DMS79 (cell line): ENCODE data around the gene TCF12.
"Not testable (repeated sequence)": the region's sequence is repeated elsewhere in the genome, so short reads cannot be mapped to it uniquely, and the experiment has no call there.

Experiments used
- DNase-seq: peaks from one replicate; lab custom pipeline; 2025; lab: John Stamatoyannopoulos, UW

Gene TCF12

DNA sequence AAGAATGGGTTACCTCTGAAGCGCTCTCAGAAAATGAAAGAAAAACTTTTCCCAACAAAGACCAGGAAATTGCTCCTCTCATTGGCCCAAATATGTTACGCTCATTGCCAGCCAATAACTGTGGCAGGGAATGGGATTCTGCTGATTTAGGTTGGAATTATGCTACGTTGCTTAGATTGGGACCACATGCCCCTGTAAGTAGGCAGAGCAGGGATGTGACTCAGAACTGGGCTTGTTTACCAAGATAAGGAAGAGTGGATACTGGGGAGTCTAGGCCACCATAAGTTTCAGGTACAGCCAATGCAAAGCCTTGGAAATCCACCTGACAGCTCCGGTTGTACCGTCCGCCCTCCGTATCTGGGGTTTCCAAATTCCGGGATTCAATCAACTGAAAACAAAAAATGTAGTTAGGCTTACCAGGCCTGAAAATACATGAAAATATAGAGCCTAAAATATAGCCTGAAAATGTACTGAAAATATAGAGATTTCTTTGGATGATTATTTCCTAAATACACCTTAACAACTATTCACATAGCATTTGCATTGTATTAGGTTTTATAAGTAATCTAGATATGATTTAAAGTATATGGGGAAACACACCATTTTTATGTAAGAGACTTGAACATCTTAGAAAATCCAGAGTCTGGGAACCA, 1.5 kb upstream of the TCF12 start:
- no peak for DNase-seq

DNA sequence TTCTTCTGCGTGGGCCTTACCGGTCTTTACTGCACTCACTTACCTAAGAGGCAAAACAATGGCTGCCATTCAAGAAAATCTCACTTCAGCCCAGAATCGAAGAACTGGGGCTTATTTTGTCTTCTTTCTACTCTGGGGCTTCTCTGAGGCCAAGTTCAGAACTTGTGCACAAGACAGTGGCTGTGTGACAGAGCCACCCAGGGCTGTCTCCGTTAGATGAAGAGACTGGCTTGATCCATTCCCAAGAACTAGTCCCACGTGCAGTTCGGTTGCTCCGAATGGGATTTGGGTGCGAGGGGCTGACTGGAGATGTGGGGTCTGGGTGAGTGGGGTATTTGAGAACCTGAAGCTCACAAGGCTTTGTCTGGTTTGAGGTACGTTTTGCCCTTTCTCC, 795 bp upstream of the TCF12 start:
- no peak for DNase-seq

DNA sequence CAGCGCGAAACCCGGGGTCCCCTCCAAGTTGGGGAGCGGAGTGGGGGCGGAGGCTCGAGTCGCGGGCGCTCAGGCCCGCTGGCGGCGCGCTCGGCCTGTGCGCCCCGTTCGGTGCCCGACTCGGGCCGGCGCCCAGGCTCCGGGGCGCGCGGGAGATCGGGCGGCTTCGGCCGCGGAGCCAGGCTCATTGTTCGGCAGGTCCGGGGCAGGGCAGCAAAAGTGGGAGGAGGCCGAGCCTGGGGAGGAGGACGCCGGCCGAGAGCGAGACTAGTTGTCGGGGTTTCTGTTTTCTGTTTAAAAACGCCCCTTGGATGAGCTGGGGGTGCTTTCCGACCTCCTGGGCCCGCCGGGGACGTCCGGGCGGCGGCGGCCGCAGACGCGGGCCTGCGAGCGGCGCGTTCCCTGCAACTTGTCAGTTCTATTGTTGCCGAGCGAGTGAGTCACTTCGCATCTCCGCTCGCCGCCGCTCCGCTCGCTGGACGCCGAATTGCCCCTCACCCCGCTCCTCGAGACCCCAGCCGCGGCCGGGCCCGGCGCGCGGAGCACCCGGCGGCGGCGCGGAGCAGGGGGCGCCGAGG, 676 bp downstream of the TCF12 start:
- no peak for DNase-seq

DNA sequence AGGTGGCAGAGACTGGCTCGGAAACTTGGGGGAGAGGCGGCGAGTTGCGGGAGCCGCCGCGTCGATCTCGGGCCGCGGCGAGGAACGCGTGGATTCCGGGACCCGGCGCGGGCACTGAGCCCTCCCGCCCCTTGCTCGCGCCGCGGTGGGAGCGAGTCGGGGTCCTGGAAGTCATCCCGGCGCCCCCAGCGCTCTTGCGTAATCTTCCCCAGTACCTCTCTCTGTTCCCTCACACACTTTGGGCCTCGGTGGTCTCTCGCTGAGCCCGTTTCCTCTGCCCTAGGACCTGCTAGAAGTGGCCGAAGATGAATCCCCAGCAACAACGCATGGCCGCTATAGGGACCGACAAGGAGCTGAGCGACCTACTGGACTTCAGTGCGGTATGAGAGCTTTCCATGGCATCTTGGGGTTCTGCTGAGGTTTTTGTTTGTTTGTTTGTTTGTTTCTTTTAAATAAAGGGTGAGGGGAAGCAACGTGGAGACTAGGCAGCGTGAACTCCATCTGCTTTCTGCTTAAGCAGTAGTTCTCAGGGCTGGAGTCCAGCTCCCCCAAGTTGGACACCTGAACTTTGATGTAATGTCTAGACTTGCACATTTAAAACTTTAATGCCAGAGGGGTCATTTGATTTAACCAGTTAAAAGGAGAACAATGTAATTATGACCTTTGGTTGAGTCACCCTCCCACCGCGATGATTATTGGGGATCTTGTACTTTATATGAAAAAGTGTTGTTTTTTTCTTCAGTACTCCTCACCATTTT, 1.3 kb downstream of the TCF12 start:
- DNase-seq, result no peak

DNA sequence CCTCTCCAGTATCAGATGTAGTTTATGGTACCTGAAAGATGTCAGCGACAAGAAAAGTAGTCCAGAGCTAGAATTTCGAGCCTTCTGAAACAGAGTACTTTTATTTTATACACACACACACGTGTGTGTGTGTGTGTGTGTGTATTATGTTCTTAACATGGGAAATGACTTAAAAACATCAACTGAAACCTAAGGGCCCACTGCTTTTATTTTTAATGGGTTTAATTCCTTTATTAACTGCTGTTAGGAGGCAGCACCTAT, 1.9 kb downstream of the TCF12 start:
- no peak for DNase-seq

DNA sequence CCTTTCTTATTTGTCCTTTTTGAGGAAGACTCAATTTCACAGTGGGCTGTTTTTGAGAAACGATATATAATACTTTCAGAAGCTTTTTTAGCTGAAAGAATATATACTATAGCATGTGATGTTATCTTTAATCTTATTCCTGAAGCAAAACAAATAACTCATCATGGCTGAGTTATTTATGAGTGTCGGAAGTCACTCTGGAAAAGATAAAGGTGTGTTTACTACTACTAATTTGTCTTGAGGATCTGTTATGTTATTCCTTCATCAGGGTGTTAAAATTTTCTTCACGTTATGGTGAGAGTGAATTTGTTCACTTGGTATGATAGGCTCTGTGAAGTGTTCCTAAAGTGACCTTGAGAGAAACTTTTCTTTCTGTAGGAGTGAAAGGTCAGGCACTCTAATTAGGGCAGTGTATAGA, 4.7 kb downstream of the TCF12 start:
- DNase-seq, result no peak

DNA sequence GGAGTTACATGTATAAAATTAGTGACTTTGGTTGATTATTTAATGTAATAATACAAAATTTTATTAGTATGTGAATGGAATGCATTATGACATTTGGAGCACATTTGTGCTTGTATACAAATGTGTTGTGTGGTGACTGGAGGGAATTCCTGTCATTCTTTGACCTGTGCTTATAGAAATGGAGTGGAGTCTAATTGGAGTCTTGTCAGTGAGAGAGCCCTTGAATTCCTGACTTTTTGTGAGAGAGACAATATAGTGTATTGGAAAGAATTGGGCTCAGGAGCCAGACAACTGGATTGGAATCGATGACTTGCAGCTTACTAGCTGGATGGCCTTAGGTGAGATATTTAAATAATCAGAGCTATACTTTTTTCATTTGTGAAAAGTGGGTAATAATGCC, 9.4 kb downstream of the TCF12 start:
- DNase-seq, result no peak

DNA sequence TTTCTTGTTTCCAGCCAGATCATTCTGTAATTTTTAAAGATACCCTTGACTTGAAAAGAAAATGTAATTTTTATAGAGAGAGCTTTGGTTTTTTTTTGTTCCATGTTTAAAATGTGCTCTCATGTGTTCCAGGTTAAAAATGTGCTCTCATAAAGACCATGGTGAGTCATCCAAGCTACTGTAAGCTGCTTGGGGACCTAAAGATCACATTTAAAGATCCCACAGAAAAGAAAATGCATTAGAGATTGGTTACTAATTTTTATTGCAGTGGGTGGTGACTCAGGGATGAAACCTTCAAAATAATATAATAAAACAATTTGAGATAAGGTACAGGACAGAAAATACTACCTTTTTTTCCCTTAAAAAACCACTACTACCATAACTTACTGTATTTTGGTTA, 11.0 kb downstream of the TCF12 start:
- no peak for DNase-seq

DNA sequence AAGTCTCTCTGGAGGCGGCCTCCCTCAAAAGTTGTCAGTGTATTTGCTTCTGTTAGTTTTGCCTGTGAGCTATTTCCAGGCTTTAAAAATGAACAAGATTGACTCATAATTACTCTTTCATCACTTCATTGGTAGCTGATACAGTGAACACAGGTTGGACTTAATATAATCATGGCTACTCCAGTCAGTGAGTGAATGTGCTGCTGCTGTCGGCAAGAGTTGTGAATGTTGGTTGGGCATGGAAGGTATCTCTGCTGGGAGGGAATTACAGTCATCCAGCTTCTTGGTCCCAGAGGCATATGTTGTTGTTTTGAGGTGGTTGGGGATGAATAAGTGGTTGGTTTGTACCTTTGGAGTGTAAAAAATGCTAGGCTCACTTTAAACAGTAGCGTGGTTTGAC, 11.5 kb downstream of the TCF12 start:
- no peak for DNase-seq

DNA sequence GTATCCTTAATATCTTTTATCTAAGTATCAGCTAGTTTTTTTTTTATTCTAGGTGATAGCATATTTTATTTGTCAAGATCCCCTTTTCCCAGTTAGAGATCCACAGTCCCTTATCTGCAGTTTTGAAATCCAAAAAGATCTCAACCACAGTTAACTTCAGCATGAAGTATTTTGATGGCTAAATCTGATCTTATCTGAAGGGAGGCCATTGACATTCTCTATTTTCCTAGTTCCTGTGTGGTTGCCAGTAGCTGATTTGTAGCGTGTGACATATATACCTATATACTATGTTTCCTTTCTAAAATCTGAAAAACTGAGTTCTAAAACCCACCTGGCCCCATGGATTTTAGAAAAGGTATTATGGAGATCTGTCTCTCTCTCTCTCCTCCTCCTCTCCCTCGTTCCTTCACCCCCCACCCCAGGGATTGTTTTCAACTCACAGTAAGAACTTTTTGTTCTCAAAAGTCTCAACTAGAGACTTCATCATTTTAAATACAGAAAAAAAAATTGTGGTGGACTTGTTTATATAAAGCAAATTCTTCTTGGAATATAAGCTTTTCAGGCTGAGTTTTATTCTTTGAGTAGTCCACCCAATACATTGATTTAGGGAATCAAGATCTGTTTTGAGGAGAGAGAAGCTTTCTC, 12.3 kb downstream of the TCF12 start:
- no peak for DNase-seq

DNA sequence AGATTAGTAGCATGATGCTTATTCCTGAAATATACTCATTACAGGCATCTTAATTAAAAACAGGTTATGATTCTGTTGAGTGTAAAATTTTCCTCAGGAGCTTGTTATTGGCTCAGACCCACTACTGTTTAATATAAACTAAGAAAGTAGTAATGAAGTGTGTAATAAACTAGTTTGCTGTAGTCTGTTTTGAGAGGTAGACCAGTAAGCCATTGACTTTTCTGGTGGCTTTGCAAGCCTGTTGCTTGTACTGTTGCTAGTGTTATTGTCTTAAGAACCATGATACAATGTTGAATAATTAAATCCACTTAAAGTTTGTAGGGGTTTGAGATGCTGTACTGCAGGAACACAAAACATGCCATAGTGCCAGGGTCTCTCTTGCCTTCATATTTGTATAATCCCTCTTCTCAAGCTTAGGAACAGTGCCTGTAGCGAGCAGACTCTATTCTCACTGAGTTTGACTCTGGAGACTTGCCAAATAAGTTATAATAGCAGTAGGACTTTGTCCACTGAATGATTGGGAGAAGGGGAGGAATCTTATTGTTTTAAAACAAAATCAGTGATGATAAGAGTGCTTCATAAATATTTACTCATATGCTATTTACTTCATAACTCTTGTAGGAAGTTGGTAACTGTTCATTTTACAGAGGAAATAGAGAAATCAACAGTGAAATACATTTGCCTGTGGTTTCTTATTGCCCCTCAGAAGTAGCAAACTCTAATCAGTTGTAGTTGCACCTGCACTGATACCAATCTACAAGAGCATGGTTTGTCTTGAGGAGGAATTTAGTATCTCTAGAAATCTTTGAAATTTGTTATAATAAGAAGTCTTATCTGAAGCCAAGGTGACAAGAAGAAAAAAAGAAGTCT, 13.4 kb downstream of the TCF12 start:
- DNase-seq, result no peak

DNA sequence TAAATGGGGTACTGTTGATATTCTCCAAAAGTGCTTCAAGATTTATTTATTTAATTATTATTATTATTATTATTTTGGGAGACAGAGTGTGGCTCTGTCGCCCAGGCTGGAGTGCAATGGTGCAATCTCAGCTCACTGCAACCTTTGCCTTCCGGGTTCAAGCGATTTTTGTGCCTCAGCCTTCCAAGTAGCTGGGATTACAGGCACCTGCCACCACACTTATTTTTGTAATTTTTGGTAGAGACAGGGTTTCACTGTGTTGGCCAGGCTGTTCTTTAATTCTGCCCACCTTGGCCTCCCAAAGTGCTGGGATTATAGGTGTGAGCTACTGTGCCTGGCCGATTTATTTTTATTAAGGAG, 14.0 kb downstream of the TCF12 start:
- DNase-seq, result not testable (repeated sequence)

DNA sequence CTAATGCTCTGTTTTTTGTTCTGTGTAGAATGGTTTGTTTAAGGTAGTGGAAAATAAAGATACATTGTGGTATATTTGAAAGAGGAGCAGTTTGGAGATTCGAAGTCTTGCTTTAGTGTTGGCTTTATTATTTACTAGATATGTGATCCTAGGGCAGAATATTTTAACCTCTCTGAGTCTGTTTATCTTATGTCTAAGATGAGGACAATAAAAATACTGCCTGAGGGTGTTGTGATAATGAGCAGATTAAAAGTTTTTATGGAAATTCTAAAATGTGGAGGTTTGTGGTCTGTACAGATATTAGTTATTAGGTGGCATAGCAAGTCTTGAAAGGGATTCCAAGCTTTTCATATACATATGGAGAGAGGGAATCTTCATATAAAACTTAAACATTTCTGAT, 15.0 kb downstream of the TCF12 start:
- DNase-seq, result no peak

DNA sequence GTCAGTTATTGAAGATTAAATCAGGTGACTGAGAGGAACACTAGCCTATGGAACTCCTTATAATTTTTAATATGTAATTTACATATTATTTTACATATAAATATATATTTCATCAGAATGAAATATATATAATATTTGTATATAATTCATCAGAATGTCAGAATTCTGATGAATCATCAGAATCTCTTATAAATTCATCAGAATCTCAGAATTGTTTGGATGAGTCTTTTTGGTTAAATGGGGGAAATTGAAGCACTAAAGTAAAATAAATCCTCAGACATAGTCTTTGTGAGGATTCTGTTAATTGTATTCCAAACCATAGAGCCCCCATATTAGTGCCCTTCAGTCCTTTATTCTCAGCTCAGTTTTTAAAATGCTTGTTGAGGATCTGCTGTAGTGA, 15.4 kb downstream of the TCF12 start:
- no peak for DNase-seq

DNA sequence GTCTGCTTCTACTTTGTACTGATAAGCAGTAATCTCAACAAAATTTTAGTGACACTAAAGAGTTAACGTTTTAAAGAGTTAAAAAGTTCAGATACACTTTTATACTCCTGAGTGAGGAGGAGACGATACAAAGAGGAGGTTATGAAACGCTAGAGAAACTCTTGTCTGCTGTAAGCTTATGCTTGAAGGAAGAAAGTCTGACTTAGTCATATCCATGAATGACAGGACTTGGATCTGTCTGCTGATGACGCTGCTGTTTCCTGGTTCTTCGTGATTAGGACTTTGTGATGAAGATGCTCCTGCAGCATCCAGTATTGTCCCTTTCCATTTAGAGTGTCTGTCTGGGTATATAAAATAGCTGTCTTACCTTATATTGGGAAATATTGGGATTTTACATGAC, 15.8 kb downstream of the TCF12 start:
- DNase-seq, result no peak

DNA sequence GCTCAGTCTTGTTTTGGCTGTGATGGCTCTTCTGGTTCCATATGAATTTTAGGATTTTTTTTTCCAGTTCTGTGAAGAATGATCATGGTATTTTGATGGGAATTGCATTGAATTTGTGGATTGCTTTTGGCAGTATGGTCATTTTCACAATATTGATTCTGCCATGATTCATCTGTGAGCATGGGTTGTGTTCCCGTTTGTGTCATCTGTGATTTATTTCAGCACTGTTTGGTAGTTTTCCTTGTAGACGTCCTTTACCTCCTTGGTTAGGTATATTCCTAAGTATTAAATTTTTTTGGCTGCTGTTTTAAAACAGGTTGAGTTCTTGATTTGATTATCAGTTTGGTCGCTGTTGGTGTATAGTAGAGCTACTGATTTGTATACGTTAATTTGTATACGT, 18.5 kb downstream of the TCF12 start:
- no peak for DNase-seq

DNA sequence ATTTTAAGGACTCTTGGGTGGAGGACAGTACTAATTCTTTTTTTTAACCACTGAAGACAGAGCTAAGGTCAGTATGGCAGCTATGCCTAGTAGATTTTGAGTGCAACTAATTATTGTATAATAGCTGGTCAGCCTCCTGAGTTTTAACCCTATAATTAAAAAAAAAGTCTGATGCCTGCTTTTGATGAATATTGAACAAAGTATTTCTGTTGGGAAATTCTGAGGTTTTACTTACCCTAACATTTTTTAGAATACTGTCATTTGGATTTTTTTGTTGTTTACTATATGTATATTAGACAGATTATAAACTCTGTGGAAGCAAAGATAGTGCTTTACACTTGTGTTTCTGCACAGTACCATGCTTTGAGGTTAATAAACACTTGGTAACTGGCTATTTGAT, 20.8 kb downstream of the TCF12 start:
- no peak for DNase-seq

DNA sequence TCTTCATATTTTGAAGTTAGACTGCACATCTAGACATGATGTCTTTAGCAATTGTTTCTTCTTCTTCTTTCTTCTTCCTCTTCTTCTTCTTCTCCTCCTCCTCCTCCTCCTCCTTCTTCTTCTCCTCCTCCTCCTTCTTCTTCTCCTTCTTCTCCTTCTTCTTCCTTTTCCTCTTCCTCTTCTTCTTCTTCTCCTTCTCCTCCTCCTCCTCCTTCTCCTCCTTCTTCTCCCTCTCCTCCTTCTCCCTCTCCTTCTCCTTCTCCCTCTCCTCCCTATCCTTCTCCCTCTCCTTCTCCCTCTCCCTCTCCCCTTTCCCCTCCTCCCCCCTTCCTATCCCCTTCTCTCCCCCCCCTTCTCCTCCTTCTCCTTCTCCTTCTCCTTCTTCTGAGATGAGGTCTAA, 21.9 kb downstream of the TCF12 start:
- no peak for DNase-seq

DNA sequence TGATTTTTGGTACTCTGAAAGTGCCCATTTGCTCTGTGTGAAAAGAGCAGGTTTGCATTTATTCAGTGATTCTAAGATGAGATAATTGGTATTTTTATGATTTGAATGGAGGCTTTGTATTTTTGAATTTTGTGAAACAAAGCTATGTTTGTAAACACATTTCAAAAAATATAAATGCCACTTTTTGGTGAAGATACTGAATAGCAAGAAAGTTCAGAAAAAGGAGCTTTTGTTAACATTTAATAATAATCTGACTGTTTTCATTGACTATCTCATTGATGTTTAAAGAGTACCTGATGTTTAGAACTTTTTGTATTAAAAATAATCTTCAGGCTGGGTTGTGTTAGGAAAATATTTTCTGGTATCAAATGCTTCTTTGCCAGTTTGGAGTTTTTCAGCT, 23.7 kb downstream of the TCF12 start:
- DNase-seq, result no peak

DNA sequence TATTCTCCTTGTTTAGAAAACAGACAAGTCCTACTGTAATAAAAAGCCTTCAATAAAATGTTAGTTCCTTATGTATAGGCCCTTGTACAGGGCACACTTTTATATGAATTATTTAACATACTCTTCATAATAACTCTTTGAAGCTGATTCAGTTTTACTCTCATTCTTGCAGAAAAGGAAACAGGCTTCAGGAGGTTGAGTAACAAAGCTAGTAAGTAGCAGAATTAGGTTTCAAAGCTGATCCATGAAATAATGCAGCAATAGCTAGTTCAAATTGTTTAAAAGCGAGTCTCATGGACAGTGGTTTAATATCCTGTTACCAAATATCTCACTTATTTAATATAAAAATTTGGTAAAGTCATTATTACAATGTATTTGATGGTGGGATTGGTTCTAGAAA, 25.0 kb downstream of the TCF12 start:
- no peak for DNase-seq

DNA sequence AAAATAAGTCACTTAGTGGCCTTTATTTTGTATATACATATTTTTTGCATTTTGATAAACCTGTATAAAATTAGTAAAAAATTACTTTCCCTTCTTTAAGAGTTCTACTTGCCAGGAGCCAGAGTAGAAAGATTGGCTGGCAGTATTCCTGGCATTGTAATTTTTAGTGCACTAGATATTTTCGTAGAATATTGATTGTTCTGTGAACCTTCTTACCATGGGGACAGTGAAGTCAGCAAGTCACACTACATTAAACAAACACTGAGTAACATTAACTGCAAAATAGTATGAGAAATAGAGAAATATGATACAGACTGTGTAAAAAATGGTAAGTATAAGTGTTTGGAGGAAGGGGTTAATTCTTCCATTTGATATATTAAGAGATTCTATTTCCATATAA, 26.0 kb downstream of the TCF12 start:
- DNase-seq, result no peak

DNA sequence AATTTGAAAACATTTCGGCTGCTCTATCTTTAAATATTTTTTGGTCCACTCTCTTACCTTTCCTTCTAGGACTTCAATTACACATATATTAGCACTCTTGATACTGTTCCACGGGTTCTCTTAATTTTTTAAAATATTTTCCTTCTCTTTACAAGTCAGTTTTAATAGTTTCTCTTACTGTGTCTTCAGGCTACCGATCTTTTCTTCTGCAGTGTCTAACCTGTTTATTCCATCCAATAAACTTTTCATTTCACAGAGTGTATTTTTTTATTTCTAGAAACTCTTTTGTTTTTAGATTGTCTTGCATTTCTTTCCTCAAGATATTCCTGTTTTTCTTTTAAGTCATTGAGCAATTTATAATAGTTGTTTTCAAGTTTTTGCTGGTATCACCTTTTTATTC, 27.7 kb downstream of the TCF12 start:
- DNase-seq, result no peak
